Thyroid gland (tissue), 4 donors: ENCODE data around the gene C17orf100. TPM values are rescaled to one million over a fixed set of nuclear protein-coding genes. Genes with fewer than 3 reads are reported as not detected.
"Not testable (repeated sequence)": the region's sequence is repeated elsewhere in the genome, so short reads cannot be mapped to it uniquely, and the experiment has no call there.

Source experiments
- DNase-seq, 2 donors: peaks; one replicate each; pipeline ENCODE4 v3.0.0-alpha.2; 2019
- H3K27ac ChIP-seq, 3 donors: fragments of 200-600 bp; sonication (generic); 1 replicate in 2 of 3; 2 replicates in 1 of 3; pipeline ENCODE4 v1.5.1; 2016 to 2019; ENCODE audit warnings: mild to moderate bottlenecking in 1 of 3, moderate library complexity in 1 of 3
- H3K27me3 ChIP-seq: fragments of 200-600 bp; sonication (generic); one replicate; pipeline ENCODE4 v1.5.1; 2019
- H3K36me3 ChIP-seq, 2 donors: fragments of 200-600 bp; sonication (generic); one replicate each; pipeline ENCODE4 v1.5.1; 2016 to 2019
- H3K4me1 ChIP-seq, 2 donors: fragments of 200-600 bp; sonication (generic); one replicate each; pipeline ENCODE4 v1.5.1; 2017 to 2019
- H3K4me3 ChIP-seq, 3 donors: fragments of 200-600 bp; sonication (generic); replicated peaks in 1 of 3; 1 replicate in 2 of 3; 2 replicates in 1 of 3; pipeline ENCODE4 v1.5.1; 2016; ENCODE audit warnings: mild to moderate bottlenecking in 1 of 3
- H3K9me3 ChIP-seq: fragments of 200-600 bp; sonication (generic); one replicate; pipeline ENCODE4 v1.5.1; 2017
- POLR2A ChIP-seq, 2 donors: fragments of 450-650 bp; IDR thresholded peaks; one replicate each; pipeline ENCODE4 v1.6.1; 2017; ENCODE audit warnings: antibody characterized with exemption in 2 of 2, mild to moderate bottlenecking in 2 of 2, moderate library complexity in 1 of 2
- WGBS, 2 donors: methylation state at CpG; one replicate each; pipeline ENCODE4 v1.1.5; 2017; 5-methylcytosine and 5-hydroxymethylcytosine counted together
- intact Hi-C: fragments of 100-400 bp; cut with DNase I; formaldehyde crosslinking; loops from one replicate; pipeline ENCODE4 v1.15.1; 2023
- total RNA-seq, 4 donors: library from RNA; depleted of rRNA; stranded (reverse); fragments of >200 nt; gene quantifications; one replicate each; pipeline ENCODE4 v1.2.3, GENCODE V29; 2016
- TF ChIP-seq, protein P1 (sequence below), 6 experiments: fragments of 200-600 bp in 3 of 6; fragments of 450-650 bp in 3 of 6; sonication (generic) in 3 of 6; IDR thresholded peaks; one replicate each; pipeline ENCODE4 v1.5.1; 2016 to 2019; ENCODE audit warnings: antibody characterized with exemption in 6 of 6, mild to moderate bottlenecking in 2 of 6, inconsistent platforms in 1 of 6, moderate library complexity in 1 of 6

C17orf100 gene
- total RNA-seq, 4 donors from 2014 or later: 0.67 to 2.7 (median 2.0) TPM

DNA sequence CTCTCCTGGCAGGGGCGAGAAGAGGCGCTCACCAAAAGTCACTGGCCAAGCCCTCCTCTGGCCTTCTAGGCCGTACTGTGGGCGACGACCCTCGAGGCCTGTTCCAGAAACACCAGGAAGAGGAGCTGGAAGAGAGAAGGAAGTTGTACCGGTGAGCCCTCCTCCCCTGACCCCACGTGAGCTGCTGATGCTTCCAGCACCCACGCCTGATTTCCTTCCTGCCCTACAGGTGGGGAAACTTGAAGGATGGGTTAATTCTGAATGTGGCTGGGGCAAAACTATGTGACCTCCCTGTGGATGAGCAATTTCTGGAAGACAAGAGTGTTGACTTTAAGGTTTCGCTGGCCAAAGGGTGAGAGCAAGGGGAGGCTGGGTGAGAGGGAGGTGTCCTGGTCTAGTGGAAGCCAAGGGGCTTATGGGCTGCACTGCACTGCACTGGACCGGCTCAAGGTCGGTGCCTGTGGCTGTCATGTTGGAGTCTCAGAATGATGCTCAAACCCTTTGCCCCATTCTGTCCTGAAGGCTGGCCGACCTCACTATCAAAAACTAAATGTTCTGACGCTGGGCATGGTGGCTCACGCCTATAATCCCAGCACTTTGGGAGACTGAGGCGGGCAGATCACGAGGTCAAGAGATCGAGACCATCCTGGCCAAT is 6.2 kb downstream of the C17orf100 start:
- TF ChIP-seq, protein P1, sequence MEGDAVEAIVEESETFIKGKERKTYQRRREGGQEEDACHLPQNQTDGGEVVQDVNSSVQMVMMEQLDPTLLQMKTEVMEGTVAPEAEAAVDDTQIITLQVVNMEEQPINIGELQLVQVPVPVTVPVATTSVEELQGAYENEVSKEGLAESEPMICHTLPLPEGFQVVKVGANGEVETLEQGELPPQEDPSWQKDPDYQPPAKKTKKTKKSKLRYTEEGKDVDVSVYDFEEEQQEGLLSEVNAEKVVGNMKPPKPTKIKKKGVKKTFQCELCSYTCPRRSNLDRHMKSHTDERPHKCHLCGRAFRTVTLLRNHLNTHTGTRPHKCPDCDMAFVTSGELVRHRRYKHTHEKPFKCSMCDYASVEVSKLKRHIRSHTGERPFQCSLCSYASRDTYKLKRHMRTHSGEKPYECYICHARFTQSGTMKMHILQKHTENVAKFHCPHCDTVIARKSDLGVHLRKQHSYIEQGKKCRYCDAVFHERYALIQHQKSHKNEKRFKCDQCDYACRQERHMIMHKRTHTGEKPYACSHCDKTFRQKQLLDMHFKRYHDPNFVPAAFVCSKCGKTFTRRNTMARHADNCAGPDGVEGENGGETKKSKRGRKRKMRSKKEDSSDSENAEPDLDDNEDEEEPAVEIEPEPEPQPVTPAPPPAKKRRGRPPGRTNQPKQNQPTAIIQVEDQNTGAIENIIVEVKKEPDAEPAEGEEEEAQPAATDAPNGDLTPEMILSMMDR (IDR thresholded peaks at IDR 0.05): no peak
- no peak for TF ChIP-seq POLR2A (IDR thresholded peaks at IDR 0.05)
- intact Hi-C loops: no loop called here
- no peaks in the 10 kb centered on the region for H3K36me3 ChIP-seq
- peak overlapping the region in 1 of 3 donors; percentile 12 for H3K4me3 ChIP-seq
- no peaks in the 10 kb centered on the region for H3K27me3 ChIP-seq
- WGBS, 2 donors: 71 to 73% methylated on average over 18 of the region's 18 CpGs
- H3K27ac ChIP-seq: no peak overlapping the region
- H3K4me1 ChIP-seq: peaks cover 0 to 16% of the 10 kb centered on the region in 2 donors
- H3K9me3 ChIP-seq: no peaks in the 10 kb centered on the region
- DNase-seq: no peak

DNA sequence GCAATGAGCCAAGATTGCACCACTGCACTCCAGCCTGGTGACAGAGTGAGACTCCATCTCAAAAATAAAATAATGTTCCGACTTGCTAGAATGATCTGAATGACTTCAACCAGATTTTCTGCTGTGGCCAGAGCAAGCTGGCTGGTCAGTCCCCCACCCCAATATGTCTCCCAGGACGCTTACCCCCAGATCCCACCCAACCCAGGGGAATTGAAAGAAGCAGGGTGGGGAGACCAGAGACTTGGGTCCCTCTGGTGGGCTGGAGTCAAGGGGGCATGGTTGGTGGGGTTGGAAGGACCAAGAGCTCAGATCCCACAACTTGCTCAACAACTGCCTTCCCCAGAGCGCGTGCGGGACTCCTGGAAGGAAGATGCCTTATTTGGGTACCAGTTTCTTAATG is 6.8 kb downstream of the C17orf100 start:
- H3K36me3 ChIP-seq, H3K27ac ChIP-seq, H3K27me3 ChIP-seq, DNase-seq, H3K9me3 ChIP-seq, intact Hi-C loops, H3K4me3 ChIP-seq: not testable (repeated sequence)
- 87 to 98% methylated on average over 4 to 5 of the region's 5 CpGs for WGBS, 2 donors
- peaks cover 0 to 12% of the 10 kb centered on the region in 2 donors for H3K4me1 ChIP-seq

DNA sequence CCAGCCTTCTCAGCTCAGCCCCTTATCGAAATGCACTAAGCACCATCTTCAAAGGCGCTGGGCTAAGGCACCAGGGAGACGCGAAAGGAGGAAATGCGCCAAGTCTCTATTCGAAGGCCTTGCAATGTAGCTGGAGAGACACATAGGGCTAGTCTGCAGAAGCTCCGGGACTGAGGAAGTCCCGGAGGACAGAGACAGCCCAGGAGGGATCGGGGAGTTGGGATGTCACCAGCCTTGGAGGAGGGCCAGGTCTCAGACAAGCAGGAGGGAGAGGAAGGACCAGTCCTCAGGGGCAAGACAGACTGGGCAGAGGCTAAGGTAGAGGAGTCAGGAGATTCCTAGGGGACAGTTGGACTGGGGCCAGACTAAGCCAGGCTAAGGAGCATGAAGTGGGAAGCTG is 8.5 kb downstream of the C17orf100 start:
- no peak for TF ChIP-seq POLR2A (IDR thresholded peaks at IDR 0.05)
- TF ChIP-seq, protein P1 (IDR thresholded peaks at IDR 0.05): no peak
- no peak overlapping the region for H3K4me3 ChIP-seq
- 78 to 86% methylated on average over 9 of the region's 9 CpGs for WGBS, 2 donors
- intact Hi-C loops: loop anchor here (10.0 kb wide), 1 partner anchor 185 kb away; no protein-coding TSS in a partner anchor
- no peaks in the 10 kb centered on the region for H3K36me3 ChIP-seq
- H3K4me1 ChIP-seq: peaks cover 0 to 4% of the 10 kb centered on the region in 2 donors
- no peak overlapping the region for H3K27ac ChIP-seq
- no peaks in the 10 kb centered on the region for H3K27me3 ChIP-seq
- no peaks in the 10 kb centered on the region for H3K9me3 ChIP-seq
- no peak for DNase-seq

DNA sequence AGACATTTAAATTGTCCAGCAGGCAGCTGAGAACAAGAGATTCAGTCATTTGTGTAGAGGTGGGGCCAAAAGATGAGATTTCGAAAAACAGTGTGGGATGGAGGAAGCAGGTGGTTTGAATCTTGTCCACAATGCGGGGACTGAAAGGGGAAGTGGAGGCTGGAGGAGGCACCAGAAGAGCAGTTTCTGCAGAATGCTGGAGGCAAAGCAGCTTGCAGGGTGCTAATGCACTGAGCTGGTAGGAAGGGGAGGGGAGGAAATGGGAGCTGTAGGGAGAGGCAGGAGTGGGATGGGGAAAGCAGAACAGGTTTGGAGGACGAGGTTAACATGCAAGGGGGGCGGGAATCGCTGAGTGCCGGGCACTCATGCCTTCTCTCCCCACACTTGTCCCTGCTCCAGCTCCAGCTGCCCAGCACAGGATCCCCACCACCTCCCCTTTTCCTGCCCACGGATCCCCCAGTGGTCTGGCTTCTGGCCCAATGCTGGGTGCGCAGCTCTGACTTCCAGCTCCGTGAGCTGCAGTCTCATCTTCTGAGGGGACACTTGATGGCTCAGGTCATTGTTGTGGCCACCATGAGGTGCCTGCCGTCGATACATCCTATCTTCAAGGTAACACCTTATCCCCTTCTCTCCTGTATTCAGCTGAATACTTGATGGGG is 9.4 kb downstream of the C17orf100 start:
- TF ChIP-seq POLR2A (IDR thresholded peaks at IDR 0.05): no peak
- TF ChIP-seq, protein P1 (IDR thresholded peaks at IDR 0.05): no peak
- Histone ChIP-seq H3K27ac (no peak overlapping the region), H3K36me3 (no peaks in the 10 kb centered on the region), H3K9me3 (no peaks in the 10 kb centered on the region), H3K4me3 (no peak overlapping the region), H3K4me1 (no peaks in the 10 kb centered on the region), H3K27me3 (no peaks in the 10 kb centered on the region)
- intact Hi-C loops: loop anchor here (10.0 kb wide), 1 partner anchor 184 kb away; no protein-coding TSS in a partner anchor
- no peak for DNase-seq
- 63 to 68% methylated on average over 11 of the region's 11 CpGs for WGBS, 2 donors

DNA sequence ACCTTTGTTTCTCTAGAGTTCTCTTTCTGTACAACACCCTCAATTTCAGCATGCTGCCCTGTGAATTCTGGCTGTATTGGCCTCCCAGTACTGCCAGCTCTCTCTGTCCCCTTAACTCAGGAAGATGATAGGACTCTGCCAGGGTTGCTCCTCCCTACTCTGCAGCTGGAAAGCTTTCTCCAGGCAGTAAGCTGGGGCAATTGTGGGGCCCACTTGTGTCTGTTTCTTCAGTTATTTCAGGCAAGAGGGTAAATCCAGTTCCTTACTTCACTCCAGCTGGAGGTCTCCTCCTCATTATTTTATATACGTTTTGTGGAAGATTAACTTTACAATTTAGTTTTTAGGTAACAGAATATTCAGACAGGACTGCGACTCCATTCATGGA is 9.9 kb downstream of the C17orf100 start:
- Histone ChIP-seq H3K4me3 (no peak overlapping the region), H3K9me3 (no peaks in the 10 kb centered on the region), H3K27ac (no peak overlapping the region), H3K36me3 (no peaks in the 10 kb centered on the region), H3K4me1 (no peaks in the 10 kb centered on the region), H3K27me3 (no peaks in the 10 kb centered on the region)
- TF ChIP-seq, protein P1 (IDR thresholded peaks at IDR 0.05): no peak
- no peak for TF ChIP-seq POLR2A (IDR thresholded peaks at IDR 0.05)
- intact Hi-C loops: loop anchor here (10.0 kb wide), 1 partner anchor 183 kb away; no protein-coding TSS in a partner anchor
- no peak for DNase-seq
- 83 to 84% methylated on average over 2 of the region's 2 CpGs for WGBS, 2 donors

DNA sequence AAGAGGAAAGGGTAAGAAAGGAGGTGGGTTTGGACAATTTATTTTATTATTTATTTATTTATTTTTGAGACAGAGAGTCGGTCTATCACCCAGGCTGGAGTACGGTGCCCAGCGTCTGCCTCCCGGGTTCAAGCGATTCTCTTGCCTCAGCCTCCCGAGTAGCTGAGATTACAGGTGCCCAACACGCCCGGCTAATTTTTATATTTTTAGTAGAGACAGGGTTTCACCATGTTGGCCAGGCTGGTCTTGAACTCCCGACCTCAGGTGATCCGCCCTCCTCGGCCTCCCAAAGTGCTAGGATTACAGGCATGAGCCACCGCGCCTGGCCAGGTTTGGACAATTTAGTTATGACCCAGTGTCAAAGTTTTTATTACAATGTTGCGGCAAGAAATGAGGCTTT is 11.6 kb downstream of the C17orf100 start:
- H3K36me3 ChIP-seq, H3K27ac ChIP-seq, H3K4me3 ChIP-seq, H3K27me3 ChIP-seq, DNase-seq, H3K4me1 ChIP-seq, H3K9me3 ChIP-seq: not testable (repeated sequence)
- 86 to 94% methylated on average over 14 of the region's 14 CpGs for WGBS, 2 donors
- intact Hi-C loops: loop anchor here (10.0 kb wide), 1 partner anchor 182 kb away; no protein-coding TSS in a partner anchor
